GM23338 (cell line): Measurements from ENCODE around the gene PPP2R1B. TPM values are rescaled to one million over a fixed set of nuclear protein-coding genes. Genes with fewer than 3 reads are reported as not detected.

ENCODE experiments used
- ATAC-seq: fragments of 200-7000 bp; cut with Tn5 transposase; 3 replicates; pipeline ENCODE4 v1.9.1; 2020
- DNase-seq: peaks from one replicate; pipeline ENCODE4 v3.0.0-alpha.2; 2015; ENCODE audit warnings: low spot score
- H2AFZ ChIP-seq: fragments of 200-600 bp; sonication (generic); 2 replicates; pipeline ENCODE4 v1.8.0; 2016; ENCODE audit warnings: antibody characterized with exemption, mild to moderate bottlenecking, moderate library complexity
- H3F3A ChIP-seq: fragments of 200-600 bp; sonication (generic); replicated peaks from 2 replicates; pipeline ENCODE4 v1.8.0; 2017; ENCODE audit warnings: antibody characterized with exemption, mixed run types, low read depth
- H3K27ac ChIP-seq: fragments of 200-600 bp; sonication (generic); 2 replicates; pipeline ENCODE4 v1.6.1; 2016; ENCODE audit warnings: low read depth
- H3K27me3 ChIP-seq: fragments of 200-600 bp; sonication (generic); 2 replicates; pipeline ENCODE4 v1.8.0; 2016; ENCODE audit warnings: mild to moderate bottlenecking, mixed run types, moderate library complexity; ENCODE audit not compliant: insufficient read depth
- H3K36me3 ChIP-seq: fragments of 200-600 bp; sonication (generic); 2 replicates; pipeline ENCODE4 v1.8.0; 2016; ENCODE audit warnings: mild to moderate bottlenecking; ENCODE audit not compliant: insufficient read depth
- H3K4me1 ChIP-seq: fragments of 200-600 bp; sonication (generic); 2 replicates; pipeline ENCODE4 v1.8.0; 2016; ENCODE audit warnings: mild to moderate bottlenecking, moderate library complexity; ENCODE audit not compliant: insufficient read depth
- H3K4me2 ChIP-seq: fragments of 200-600 bp; sonication (generic); 2 replicates; pipeline ENCODE4 v1.7.1; 2017; ENCODE audit warnings: mixed run types
- H3K4me3 ChIP-seq: fragments of 200-600 bp; sonication (generic); 2 replicates; pipeline ENCODE4 v1.6.1; 2016; ENCODE audit warnings: mixed run types
- H3K79me2 ChIP-seq: fragments of 200-600 bp; sonication (generic); replicated peaks from 2 replicates; pipeline ENCODE4 v1.8.0; 2017; ENCODE audit warnings: mild to moderate bottlenecking; ENCODE audit not compliant: insufficient read depth
- H3K9me2 ChIP-seq: fragments of 200-600 bp; sonication (generic); 2 replicates; pipeline ENCODE4 v1.8.0; 2017; ENCODE audit not compliant: insufficient read depth
- H4K20me1 ChIP-seq: fragments of 200-600 bp; sonication (generic); replicated peaks from 2 replicates; pipeline ENCODE4 v1.8.0; 2017; ENCODE audit warnings: mild to moderate bottlenecking; ENCODE audit not compliant: insufficient read depth
- H3K27ac Mint-ChIP-seq: 2 replicates; pipeline ENCODE4 v1.8.0; 2020; ENCODE audit warnings: inconsistent platforms, mild to moderate bottlenecking, moderate library complexity, mixed read lengths
- H3K27me3 Mint-ChIP-seq: 3 replicates; pipeline ENCODE4 v1.8.0; 2022; ENCODE audit warnings: low read depth, mild to moderate bottlenecking, moderate library complexity, mixed read lengths, inconsistent platforms; ENCODE audit not compliant: insufficient read depth, poor library complexity
- H3K36me3 Mint-ChIP-seq: 3 replicates; pipeline ENCODE4 v1.8.0; 2021; ENCODE audit warnings: low read depth, mild to moderate bottlenecking, inconsistent platforms, moderate library complexity, mixed read lengths
- H3K4me1 Mint-ChIP-seq: 3 replicates; pipeline ENCODE4 v1.8.0; 2020; ENCODE audit warnings: mild to moderate bottlenecking, inconsistent platforms, mixed read lengths
- H3K4me3 Mint-ChIP-seq: 3 replicates; pipeline ENCODE4 v1.8.0; 2021; ENCODE audit warnings: moderate library complexity, mild to moderate bottlenecking, inconsistent platforms, mixed read lengths
- H3K9me3 Mint-ChIP-seq: 3 replicates; pipeline ENCODE4 v1.8.0; 2020; ENCODE audit warnings: moderate library complexity, mild to moderate bottlenecking, inconsistent platforms, mixed read lengths
- CREB1 ChIP-seq: fragments of 250-450 bp; sonication (Bioruptor Pico); IDR thresholded peaks from 2 replicates; pipeline ENCODE4 v1.5.0; 2020; ENCODE audit warnings: low read depth, mild to moderate bottlenecking, moderate library complexity
- CTCF ChIP-seq, 2 experiments: fragments of 200-600 bp in 1 of 2; sonication (generic) in 1 of 2; conservative IDR thresholded peaks; 2 replicates each; pipeline versions ENCODE4 v1.5.1 to v1.6.1; 2016 to 2017; ENCODE audit warnings: antibody characterized with exemption in 2 of 2, low read depth in 2 of 2, mild to moderate bottlenecking in 2 of 2, moderate library complexity in 1 of 2
- ETS1 ChIP-seq: IDR thresholded peaks from 2 replicates; pipeline ENCODE4 v1.6.1; 2016; ENCODE audit warnings: antibody characterized with exemption
- EZH2 ChIP-seq: fragments of 200-600 bp; sonication (generic); IDR thresholded peaks from one replicate; pipeline ENCODE4 v1.8.0; 2017; ENCODE audit warnings: antibody characterized with exemption, mild to moderate bottlenecking, low read depth; ENCODE audit not compliant: unreplicated experiment
- EZH2phosphoT487 ChIP-seq: fragments of 200-600 bp; sonication (generic); IDR thresholded peaks from one replicate; pipeline ENCODE4 v1.8.1; 2018; ENCODE audit warnings: antibody characterized with exemption; ENCODE audit not compliant: unreplicated experiment
- JUNB ChIP-seq: IDR thresholded peaks from one replicate; pipeline ENCODE4 v1.6.1; 2016; ENCODE audit warnings: antibody characterized with exemption; ENCODE audit not compliant: unreplicated experiment
- NANOG ChIP-seq: IDR thresholded peaks from 2 replicates; pipeline ENCODE4 v1.6.1; 2016; ENCODE audit warnings: antibody characterized with exemption, borderline replicate concordance
- POLR2AphosphoS5 ChIP-seq: IDR thresholded peaks from 2 replicates; pipeline ENCODE4 v1.6.1; 2016; ENCODE audit warnings: antibody characterized with exemption, low read depth
- REST ChIP-seq: IDR thresholded peaks from one replicate; pipeline ENCODE4 v1.6.1; 2018; ENCODE audit warnings: antibody characterized with exemption; ENCODE audit not compliant: unreplicated experiment
- STAT1 ChIP-seq: IDR thresholded peaks from one replicate; pipeline ENCODE4 v1.6.1; 2016; ENCODE audit warnings: antibody characterized with exemption; ENCODE audit not compliant: unreplicated experiment
- ZNF114 ChIP-seq: fragments of 250-450 bp; sonication (Bioruptor Pico); IDR thresholded peaks from 2 replicates; pipeline ENCODE4 v1.5.0; 2020; ENCODE audit warnings: mild to moderate bottlenecking, moderate library complexity
- ZNF331 ChIP-seq: fragments of 250-450 bp; sonication (Bioruptor Pico); IDR thresholded peaks from 2 replicates; pipeline ENCODE4 v1.5.0; 2020; ENCODE audit warnings: low read depth, mild to moderate bottlenecking, moderate library complexity
- ZNF462 ChIP-seq: fragments of 250-450 bp; sonication (Bioruptor Pico); IDR thresholded peaks from 2 replicates; pipeline ENCODE4 v1.5.0; 2020; ENCODE audit warnings: mild to moderate bottlenecking, moderate library complexity
- polyA plus RNA-seq: library from polyadenylated mRNA; unstranded; fragments of >200 nt; fragmentation: Nextera tagmentation; extraction: Ambion mirVana; gene quantifications from 2 replicates; pipeline ENCODE4 v1.2.1, GENCODE V29; 2016
- total RNA-seq: library from RNA; depleted of rRNA; stranded (reverse); fragments of >200 nt; shearing (Covaris generic); gene quantifications from 2 replicates; pipeline ENCODE4 v1.2.3, GENCODE V29; 2014

PPP2R1B gene
- total and polyA plus RNA-seq, 2 experiments from 2014 or later = 18.5 to 82.0 TPM

GRCh38 chr11:111764621-111765020 is 1.6 kb downstream of the PPP2R1B start:
- H2AFZ ChIP-seq = no peak overlapping the region
- H3K4me3 Mint-ChIP-seq = peak overlapping the region; percentile 100
- peaks cover 24% of the 10 kb centered on the region for H4K20me1 ChIP-seq
- H3K27me3 Mint-ChIP-seq = peaks cover 2% of the 10 kb centered on the region
- peaks cover 41% of the 10 kb centered on the region for H3K79me2 ChIP-seq
- peaks cover 33% of the 10 kb centered on the region for H3K4me1 Mint-ChIP-seq
- peaks cover 57% of the 10 kb centered on the region for H3K36me3 Mint-ChIP-seq
- H3K4me3 ChIP-seq = peak overlapping the region; percentile 95
- peaks cover 25% of the 10 kb centered on the region for H3K4me1 ChIP-seq
- H3K27ac ChIP-seq = no peak overlapping the region
- H3K36me3 ChIP-seq = peaks cover 47% of the 10 kb centered on the region
- ATAC-seq (no peak), DNase-seq (no peak)
- no peaks in the 10 kb centered on the region for H3K9me2 ChIP-seq
- H3K9me3 Mint-ChIP-seq = no peaks in the 10 kb centered on the region
- H3F3A ChIP-seq = peaks cover 10% of the 10 kb centered on the region; the same call in 1 of the 2 replicates
- no peaks in the 10 kb centered on the region for H3K27me3 ChIP-seq
- no peak for TF ChIP-seq POLR2AphosphoS5
- TF ChIP-seq REST = no peak
- TF ChIP-seq ETS1 = no peak
- TF ChIP-seq CTCF (conservative IDR thresholded peaks at IDR 0.05; ENCODE audit: low read depth in 2 of 2) = no peak
- no peak for TF ChIP-seq NANOG
- no peak for TF ChIP-seq ZNF462 (CRISPR knock-in tag)
- no peak for TF ChIP-seq JUNB
- no peak for TF ChIP-seq EZH2phosphoT487
- no peak for TF ChIP-seq ZNF114 (CRISPR knock-in tag)
- no peak for TF ChIP-seq CREB1 (CRISPR knock-in tag)
- no peak for TF ChIP-seq STAT1
- no peak for TF ChIP-seq ZNF331 (CRISPR knock-in tag)
- TF ChIP-seq EZH2 = no peak
- peak overlapping the region; percentile 75 for H3K4me2 ChIP-seq
- no peak overlapping the region for H3K27ac Mint-ChIP-seq
